GM19099 (cell line): ENCODE measurements around the gene RSPO1.

ENCODE experiments used
- POLR2A ChIP-seq: IDR thresholded peaks from 3 replicates; pipeline ENCODE4 v1.6.1; 2011; ENCODE audit warnings: low read depth; ENCODE audit not compliant: insufficient read length; ENCODE audit errors: extremely low read depth

RSPO1 gene

DNA sequence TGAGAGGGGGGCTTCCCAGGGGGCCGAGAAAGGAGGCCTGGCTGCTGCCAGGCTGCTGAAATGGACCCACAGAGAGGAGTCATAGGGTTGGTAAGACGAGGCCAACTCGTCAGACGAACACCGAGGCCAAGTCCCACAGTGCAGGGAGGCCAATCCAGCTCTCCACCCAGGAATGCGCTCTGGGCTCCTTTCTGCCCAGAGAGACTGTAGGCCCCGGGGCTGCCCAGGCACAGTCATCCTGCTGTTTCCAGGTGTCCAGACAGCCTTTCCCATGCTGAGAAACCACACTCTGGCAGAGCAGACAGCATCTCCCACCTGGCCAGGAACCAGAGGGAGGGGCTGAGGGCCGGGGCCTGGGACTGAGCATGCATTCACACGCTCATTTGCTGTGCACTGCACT, 26.7 kb upstream of the RSPO1 start:
- TF ChIP-seq POLR2A = no peak

DNA sequence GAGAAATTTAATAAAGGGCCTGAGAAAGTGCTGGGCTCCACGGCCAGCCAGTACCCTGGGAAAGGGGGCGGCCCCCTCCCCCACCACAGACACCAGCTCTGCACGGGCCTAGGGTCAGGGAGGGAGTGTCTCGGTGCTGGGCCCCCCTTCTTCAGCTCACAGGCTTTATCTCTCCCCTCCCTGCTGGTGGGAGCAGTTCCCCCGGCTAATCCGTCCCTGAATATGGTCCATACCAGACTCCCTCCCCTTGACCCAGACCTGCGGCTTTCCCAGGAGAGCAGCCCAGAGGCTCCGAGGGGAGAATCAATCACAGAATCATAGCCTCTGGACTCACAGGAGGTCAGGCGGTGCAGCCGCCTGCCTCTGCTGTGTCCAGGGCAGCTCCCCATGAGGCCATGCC, 26.0 kb upstream of the RSPO1 start:
- no peak for TF ChIP-seq POLR2A

DNA sequence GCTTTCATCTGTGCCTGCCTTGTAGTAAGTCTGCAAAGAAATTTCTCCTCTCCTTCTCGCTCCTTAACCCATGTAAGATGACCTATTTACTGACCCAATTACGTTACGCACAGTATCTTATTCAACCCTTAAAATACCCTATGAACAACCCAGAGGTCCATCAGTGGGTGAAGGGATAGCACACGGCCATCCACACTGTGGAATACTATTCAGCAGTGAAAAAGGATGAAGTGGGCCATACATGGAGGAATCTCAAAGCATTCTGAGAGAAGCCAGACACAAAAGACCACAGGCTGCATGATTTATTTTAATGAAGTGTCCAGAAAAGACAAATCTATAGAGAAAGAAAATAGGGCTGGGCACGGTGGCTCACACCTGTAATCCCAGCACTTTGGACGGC, 23.8 kb upstream of the RSPO1 start:
- TF ChIP-seq POLR2A = no peak

DNA sequence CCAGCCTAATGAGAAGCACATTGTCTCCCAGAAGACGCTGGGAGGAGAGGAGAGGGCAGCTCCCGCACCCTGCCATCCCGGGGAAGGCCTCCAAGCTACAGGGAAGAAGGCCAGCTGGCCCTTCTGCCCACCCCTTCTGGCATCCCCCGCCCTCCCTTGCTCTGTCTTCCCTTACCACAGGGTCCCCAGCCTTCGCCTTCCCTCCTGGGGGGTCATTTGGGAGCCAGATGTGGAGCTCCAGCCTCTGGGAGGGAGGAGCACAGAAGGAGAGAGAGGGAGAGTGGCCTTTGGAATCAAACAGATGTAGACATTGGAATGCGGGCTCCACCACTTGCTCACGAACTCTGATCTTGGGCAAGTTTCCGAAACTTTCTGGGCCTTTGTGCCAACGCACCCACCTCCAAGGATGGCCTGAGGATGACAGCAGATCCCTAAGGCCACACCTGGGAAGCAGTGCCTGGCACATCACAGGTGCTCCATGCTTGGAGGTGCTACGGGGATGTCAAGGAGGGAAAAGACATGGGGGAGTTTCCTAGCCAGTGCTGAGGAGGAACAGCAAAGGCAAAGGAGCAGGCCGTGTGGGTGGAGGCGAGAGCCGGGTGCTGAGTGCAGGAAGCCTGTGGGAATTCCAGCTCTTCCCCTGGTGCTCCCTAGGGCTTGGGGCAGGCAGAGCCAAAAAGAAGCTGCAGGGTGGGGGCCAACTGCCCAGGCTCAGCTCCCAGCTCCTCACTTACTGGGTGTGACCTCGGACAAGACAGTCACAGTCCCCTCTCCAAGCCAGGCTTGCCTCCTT, 23.1 kb upstream of the RSPO1 start:
- TF ChIP-seq POLR2A = no peak

DNA sequence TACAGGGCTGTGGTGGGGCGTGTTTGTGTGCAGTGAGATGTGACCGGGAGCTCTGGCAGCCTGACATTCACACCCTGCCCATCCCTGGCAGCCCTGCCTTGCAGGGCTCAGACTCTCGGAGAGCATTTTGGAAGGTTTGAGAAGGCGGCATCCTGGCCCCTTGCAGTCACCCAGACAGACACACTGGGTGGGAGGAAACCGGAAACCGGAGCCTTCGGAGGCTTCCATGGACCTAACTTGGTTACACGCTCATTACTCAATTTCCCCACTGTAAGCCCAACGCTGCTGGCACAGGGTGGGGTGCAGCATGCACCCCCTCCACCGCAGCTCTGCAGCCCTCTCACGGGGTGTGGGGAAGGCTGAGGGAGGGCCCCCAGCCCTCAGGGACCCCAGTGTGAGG, 22.2 kb upstream of the RSPO1 start:
- TF ChIP-seq POLR2A = no peak

DNA sequence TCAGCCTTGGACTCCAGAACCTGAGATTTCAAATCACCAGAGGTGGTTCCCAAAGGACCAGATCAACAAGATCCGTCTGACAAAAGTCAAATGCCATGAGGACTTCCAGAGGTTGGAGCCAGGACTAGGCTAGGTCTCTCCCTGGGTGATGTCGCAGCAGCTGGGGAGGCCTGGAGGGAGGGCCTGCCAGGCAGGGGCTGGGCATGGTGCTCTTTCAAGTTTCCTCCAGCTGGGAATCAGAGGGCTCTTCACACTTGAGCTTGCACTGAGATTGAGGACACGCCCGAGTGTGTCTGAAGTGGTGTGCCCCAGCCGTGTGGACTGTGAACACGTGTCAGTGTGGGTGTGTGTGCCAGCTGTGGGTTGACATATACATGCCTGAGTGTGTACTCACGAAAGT, 21.3 kb upstream of the RSPO1 start:
- no peak for TF ChIP-seq POLR2A

DNA sequence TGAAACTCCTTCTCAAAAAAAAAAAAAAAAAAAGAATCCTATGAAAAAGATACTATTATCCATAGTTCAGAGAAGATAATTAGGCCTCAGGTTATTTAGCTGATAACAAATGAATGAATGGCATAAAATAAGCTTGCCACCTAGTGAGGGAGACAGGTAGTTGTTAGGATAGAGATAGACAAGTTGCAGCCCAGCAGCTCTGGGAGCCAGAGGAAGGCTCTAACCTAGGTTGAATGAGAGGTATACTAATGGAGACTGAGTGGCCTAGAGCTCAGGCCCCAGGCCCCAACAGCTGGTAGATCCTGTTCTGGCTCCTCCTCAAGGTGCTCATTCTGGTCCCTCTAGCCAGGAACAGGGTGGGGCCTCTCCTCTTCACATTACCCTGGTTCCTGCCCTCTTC, 20.6 kb upstream of the RSPO1 start:
- TF ChIP-seq POLR2A = no peak

DNA sequence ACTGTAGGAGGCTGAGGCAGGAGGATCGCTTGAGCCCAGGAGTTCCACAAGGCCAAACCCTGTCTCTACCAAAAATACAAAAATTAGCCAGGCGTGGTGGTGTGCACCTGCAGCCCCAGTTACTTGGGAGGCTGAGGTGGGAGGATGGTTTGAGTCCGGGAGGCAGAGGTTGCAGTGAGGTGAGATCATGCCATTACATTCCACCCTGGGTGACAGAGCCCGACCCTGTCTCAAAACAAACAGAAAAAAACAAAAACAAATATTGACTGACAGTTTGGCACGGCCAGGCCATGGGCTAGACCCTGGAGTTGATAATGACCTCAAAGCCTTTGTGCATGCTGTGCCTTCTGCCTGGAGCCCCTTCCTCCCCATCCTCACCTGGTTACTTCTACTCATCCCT, 19.2 kb upstream of the RSPO1 start:
- TF ChIP-seq POLR2A = no peak

DNA sequence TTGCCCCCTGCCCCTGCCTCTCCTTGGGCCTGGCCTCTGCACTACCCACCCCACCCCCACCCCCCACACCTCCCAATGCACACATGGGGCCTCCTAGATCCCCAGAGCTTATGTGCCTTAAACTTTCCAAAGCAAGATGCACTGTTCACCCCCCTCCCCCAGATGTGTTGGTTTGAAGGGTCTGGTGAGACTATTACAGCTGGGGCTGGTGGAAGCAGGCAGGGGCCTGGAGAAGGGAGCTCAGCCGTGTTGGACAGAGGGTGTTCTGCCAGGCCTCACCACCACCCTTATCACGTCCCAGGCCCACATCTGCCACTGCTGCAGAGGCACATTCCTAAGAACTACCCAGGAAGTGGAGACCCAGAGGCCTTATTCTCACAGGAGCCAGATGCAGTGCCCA, 18.3 kb upstream of the RSPO1 start:
- TF ChIP-seq POLR2A = no peak

DNA sequence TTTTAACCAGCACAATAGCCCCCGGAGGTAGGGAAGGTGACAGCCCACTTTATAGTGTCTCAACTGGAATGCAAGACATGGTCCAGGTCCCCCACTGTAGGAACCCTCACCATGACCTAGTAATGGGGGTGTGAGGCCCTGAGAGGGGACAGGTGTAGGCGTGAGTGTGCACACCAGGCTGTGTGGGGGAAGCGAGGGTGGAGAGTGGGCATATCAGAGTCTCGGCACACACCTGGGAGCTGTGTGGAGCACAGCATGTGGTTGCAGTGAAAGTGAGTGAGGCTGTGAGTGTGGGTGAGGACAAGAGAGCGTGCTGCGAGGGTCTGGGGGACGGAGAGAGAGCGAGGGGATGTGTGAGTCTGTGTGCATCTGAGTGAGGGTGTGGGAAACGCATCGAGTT, 17.1 kb upstream of the RSPO1 start:
- no peak for TF ChIP-seq POLR2A

DNA sequence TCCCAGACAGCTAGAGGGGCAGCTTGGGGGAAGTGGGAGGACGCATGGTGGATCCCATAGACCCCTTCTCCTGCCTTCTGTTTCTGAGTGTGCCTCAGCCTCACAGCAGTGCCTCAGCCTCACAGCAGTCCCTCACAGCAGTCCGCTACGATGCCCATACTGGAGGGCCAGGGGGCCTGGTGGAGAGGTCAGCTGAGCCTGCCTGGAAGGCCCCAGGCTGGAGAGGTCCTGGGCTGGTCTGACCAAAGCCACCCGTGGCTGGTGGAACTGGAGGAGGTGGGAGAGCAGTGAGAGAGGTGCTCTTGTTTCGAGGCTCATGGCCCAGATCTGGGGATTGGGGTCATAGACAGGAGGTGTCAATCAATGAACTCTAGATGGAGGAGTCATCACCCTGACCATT, 16.0 kb upstream of the RSPO1 start:
- no peak for TF ChIP-seq POLR2A

DNA sequence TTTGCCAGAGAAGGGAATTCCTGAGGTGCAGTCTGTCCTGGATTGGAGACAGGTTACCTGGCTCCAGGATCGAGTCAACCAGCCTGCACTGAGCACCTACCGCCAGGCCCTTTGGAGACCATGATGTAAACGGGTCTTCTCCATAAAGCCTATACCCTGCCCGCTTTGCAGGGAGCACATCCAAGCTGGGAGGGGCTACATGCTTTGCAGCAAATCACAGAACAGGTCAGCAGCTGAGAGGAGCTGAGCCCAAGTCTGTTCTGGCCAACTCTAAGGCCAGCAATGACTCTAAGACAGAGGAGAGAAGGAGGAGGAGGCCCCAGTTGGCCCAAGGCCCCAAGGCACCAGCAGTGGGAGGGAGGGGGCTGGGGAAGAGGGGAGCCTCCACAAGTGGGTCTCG, 15.5 kb upstream of the RSPO1 start:
- TF ChIP-seq POLR2A = no peak

DNA sequence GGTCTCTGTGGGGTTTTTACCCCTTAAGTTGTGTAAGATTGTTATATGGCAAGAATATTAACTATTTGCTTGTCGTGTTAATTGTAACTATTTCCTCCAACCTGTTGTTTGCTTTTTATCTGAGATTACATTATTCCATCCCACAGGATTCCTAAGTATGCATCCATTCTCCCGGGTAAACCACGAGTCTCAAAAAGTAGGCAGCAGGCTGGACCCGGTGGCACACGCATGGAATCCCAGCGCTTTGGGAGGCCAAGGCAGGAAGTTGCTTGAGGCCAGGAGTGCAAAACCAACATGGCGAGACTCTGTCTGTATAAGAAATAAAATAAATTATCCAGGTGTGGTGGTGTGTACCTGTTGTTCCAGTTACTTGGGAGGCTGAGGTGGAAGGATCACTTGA, 12.6 kb upstream of the RSPO1 start:
- TF ChIP-seq POLR2A = no peak

DNA sequence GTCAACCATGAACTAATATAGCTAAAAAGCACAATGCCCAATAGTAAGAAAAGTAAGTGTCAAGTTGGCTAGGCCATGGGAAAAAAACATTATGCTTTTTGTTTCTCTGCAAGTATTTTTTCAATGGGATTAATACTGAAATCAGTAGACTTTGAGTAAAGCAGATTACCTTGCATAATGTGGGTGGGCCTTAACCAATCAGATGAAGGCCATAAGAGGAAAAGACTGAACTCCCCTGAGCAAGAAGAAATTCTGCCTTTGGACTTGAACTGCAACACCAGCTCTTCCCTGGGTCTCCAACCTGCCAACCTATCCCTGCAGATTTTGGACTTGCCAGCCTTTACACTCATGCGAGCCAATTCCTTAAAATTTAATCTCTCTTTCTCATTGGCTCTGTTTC, 6.4 kb upstream of the RSPO1 start:
- no peak for TF ChIP-seq POLR2A

DNA sequence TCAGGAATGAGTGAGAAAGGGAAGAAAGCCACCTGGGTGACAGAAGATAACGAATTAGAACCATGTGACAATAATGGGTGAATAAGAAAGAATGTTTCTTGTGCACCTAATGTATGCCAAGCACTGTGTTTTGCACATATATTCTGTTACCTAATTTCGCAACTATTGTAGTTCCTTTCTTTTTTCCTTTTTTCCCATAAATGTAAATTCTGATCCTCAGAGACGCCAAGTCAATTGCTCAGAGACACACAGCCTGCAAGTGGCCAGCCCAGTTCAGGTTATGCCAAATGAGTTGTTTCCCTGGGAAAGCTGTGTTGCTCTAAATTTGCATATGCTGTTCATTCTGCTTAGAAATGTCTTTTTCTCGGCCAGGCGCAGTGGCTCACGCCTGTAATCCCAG, 1.7 kb upstream of the RSPO1 start:
- TF ChIP-seq POLR2A = no peak

DNA sequence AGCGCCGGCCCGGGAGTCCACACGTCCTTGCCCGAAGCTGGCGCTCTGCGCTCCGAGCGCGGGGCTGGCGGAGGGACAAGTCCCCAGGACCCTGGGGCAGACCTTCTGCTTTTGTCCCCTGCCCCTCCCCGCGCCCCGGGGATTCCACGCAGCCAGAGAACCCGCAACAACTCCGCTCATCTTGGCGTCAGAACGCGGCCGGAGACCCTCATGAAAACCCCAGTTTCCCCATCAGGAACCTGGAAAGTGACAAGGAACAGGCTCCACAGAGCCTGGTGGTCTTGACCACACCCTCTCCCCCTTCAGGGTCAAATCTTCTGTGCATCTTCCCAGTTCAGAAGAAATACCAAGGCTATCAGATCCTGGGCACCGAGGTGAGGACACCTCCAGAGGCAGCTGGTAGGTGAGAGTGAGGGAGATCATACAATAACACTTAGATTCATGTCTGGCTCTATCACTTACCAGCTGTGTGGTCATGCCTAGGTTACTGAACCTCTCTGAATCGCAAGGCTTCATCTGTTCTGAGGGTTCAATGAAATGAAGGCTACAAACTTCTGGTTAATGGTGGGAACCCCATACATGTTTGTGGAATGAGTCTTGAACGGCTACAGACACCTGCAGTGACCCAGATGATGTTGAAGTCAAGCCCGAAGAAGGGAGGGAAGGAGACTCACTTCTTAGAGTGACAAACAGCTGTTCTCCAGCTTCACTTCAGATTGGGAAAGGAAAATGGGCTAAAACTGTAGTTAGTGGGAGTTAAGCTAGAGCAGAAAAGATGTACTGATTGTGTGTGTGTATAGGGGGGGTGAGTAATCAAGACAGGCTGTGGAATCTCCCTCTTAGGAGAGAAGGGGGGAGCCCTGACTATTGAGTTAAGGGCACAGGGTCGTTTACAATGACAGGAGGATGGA, 555 bp upstream of the RSPO1 start:
- no peak for TF ChIP-seq POLR2A
